Measurements from ENCODE around the gene VTI1A. TPM values are rescaled to one million over a fixed set of nuclear protein-coding genes. Genes with fewer than 3 reads are reported as not detected.

Gene VTI1A
- total and polyA plus RNA-seq, 4 donors, result 5.5 to 26.9 (median 13.1) TPM

GRCh38 chr10:112775892-112776674 lies 329.1 kb downstream of the VTI1A start:
- no peaks in the 10 kb centered on the region for H3K27me3 ChIP-seq (ENCODE audit: control insufficient read depth in 4 of 4, insufficient read depth in 4 of 4, low read length in 3 of 4)
- WGBS, result 72% methylated on average over 14 of the region's 14 CpGs
- H3K36me3 ChIP-seq (ENCODE audit: control insufficient read depth in 4 of 4, insufficient read depth in 3 of 4, low read depth in 1 of 4, low read length in 3 of 4), result no peaks in the 10 kb centered on the region
- no peak overlapping the region for H3K9ac ChIP-seq (ENCODE audit: low read depth in 1 of 2, low read length in 2 of 2)
- H3K4me3 ChIP-seq (ENCODE audit: low read depth in 1 of 3, low read length in 3 of 3), result no peak overlapping the region
- no peak overlapping the region for H3K27ac ChIP-seq (ENCODE audit: low read depth in 1 of 2, low read length in 2 of 2)
- no peak for DNase-seq (ENCODE audit: low spot score)
- H3K9me3 ChIP-seq (ENCODE audit: control insufficient read depth in 4 of 4, low read length in 3 of 4), result no peaks in the 10 kb centered on the region
- TF ChIP-seq CTCF (IDR thresholded peaks at IDR 0.05; ENCODE audit: low read depth, low read length, missing input control) (no peak), HNF4A (conservative IDR thresholded peaks at IDR 0.05) (no peak), RAD21 (IDR thresholded peaks at IDR 0.05) (no peak), SP1 (IDR thresholded peaks at IDR 0.05) (no peak), FOXA1 (IDR thresholded peaks at IDR 0.05) (no peak), RXRA (IDR thresholded peaks at IDR 0.05) (no peak), JUND (IDR thresholded peaks at IDR 0.05) (no peak), GABPA (IDR thresholded peaks at IDR 0.05 in 1 of 2, conservative IDR thresholded peaks at IDR 0.05 in 1 of 2) (no peak), YY1 (IDR thresholded peaks at IDR 0.05) (no peak), TAF1 (conservative IDR thresholded peaks at IDR 0.05) (no peak), HNF4G (IDR thresholded peaks at IDR 0.05) (no peak), ZBTB33 (IDR thresholded peaks at IDR 0.05) (no peak), NR2F2 (IDR thresholded peaks at IDR 0.05) (no peak), MAX (IDR thresholded peaks at IDR 0.05) (no peak), EGR1 (IDR thresholded peaks at IDR 0.05; ENCODE audit: low read depth in 2 of 2) (no peak)
- TF ChIP-seq, protein P1, sequence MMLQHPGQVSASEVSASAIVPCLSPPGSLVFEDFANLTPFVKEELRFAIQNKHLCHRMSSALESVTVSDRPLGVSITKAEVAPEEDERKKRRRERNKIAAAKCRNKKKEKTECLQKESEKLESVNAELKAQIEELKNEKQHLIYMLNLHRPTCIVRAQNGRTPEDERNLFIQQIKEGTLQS (IDR thresholded peaks at IDR 0.05), result no peak
- TF ChIP-seq, protein P2, sequence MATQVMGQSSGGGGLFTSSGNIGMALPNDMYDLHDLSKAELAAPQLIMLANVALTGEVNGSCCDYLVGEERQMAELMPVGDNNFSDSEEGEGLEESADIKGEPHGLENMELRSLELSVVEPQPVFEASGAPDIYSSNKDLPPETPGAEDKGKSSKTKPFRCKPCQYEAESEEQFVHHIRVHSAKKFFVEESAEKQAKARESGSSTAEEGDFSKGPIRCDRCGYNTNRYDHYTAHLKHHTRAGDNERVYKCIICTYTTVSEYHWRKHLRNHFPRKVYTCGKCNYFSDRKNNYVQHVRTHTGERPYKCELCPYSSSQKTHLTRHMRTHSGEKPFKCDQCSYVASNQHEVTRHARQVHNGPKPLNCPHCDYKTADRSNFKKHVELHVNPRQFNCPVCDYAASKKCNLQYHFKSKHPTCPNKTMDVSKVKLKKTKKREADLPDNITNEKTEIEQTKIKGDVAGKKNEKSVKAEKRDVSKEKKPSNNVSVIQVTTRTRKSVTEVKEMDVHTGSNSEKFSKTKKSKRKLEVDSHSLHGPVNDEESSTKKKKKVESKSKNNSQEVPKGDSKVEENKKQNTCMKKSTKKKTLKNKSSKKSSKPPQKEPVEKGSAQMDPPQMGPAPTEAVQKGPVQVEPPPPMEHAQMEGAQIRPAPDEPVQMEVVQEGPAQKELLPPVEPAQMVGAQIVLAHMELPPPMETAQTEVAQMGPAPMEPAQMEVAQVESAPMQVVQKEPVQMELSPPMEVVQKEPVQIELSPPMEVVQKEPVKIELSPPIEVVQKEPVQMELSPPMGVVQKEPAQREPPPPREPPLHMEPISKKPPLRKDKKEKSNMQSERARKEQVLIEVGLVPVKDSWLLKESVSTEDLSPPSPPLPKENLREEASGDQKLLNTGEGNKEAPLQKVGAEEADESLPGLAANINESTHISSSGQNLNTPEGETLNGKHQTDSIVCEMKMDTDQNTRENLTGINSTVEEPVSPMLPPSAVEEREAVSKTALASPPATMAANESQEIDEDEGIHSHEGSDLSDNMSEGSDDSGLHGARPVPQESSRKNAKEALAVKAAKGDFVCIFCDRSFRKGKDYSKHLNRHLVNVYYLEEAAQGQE (IDR thresholded peaks at IDR 0.05), result no peak
- peaks cover 0 to 9% (median 3%) of the 10 kb centered on the region in 4 donors for H3K4me1 ChIP-seq (ENCODE audit: control insufficient read depth in 4 of 4, insufficient read depth in 4 of 4, low read length in 3 of 4)

Data from liver (tissue), 9 donors.